ENCODE data around the gene BIRC6.

Gene BIRC6

DNA sequence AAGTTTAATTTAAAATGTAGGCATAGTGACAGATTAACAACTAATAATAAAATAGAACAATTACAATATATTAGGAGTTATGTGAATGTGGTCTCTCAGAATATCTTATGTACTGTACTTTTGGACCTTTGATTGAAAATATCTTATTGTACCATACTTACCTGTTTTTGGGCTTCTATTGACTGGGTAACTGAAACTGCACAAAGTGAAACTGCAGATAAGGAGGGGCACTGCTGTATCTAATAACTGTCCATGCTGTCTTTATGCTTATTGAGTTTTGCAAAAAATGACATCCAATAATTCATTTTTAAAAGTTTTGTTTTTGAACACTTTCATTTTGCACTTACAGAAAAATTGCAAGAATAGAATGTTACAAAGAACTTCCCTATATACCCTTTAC, 19.9 kb downstream of the BIRC6 start:
- no peak for DNase-seq (ENCODE audit: low read depth in 2 of 2)

GRCh38 chr2:32377928-32378327, 21.1 kb downstream of the BIRC6 start:
- DNase-seq (ENCODE audit: low read depth in 2 of 2): no peak

- DNase-seq (ENCODE audit: low read depth in 2 of 2): no peak
Observed at GRCh38 chr2:32379352-32379751, 22.5 kb downstream of the BIRC6 start.

DNA sequence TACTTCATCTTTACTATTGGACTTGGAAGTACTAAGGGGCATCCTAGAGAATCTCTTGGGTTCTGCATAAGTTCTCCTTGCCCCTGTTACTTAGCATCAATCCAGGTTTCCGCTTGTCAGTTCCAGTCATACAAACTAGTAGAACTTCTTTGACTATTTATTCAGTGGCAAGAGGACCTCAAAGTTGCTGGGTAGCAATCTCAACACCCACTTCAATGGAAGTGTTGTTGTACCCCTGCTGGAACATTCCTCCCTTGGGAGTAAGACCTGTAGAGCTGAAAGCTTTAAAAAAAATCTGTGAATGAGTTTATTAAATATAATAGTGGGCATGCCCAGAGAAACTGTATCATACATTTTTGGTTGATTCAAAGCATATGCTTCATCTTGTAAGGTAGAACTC, 27.0 kb downstream of the BIRC6 start:
- no peak for DNase-seq (ENCODE audit: low read depth in 2 of 2)

DNA sequence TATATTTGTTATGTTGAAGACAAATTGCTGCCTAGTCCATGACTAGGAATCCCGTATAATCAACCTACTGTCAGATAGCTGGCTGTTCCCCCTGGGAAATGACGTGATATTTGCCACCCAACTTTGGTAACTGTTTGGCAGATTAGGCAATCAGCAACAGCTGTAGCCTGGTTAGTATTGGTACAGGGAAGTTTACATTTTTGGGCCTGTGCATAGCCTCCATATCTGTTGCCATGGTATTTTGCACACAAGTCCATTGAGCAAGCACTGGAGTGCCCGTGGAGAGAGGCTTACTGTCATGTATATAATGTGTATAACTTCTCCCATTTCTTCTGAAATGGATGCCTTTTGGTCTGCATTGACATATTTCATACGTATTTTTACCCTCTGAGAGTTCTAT, 27.7 kb downstream of the BIRC6 start:
- no peak for DNase-seq (ENCODE audit: low read depth in 2 of 2)

- no peak for DNase-seq (ENCODE audit: low read depth in 2 of 2)
Observed at GRCh38 chr2:32386739-32387138, 29.9 kb downstream of the BIRC6 start.

DNA sequence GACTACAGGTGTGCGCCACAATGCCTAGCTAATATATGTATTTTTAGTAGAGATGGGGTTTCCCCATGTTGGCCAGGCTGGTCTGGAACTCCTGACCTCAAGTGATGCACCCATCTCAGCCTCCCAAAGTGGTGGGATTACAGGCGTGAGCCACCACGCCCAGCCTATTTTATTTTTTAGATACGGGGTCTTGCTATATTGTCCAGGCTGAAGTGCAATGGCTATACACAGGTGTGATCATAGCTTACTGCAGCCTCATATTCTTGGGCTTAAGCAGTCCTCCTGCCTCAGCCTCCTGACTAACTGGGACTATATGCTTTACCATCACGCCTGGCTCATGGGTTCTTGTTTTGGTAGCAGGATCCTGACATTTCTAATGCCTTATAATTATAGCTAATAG, 42.4 kb downstream of the BIRC6 start:
- DNase-seq (ENCODE audit: low read depth in 2 of 2): no peak

DNA sequence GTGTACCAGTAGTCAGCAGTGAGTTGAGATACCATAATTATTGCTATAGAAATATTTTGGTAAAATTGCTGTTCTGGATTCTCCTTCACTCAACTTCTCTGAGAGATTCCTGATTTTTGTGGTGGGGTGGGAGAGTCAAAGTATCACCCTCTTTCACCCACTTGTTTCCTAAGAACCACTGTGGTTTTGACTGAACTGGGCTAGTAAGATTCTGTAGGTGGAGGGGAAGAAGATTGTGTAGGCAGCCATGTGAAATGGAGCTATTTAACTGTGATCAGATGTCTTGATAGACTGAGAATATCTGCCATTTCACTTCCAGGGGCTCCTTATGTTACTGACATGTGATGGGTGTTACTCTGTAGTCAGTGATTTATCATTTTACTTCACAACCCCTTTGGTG, 45.3 kb downstream of the BIRC6 start:
- DNase-seq (ENCODE audit: low read depth in 2 of 2): no peak

GRCh38 chr2:32403782-32404181, 47.0 kb downstream of the BIRC6 start:
- no peak for DNase-seq (ENCODE audit: low read depth in 2 of 2)

- DNase-seq (ENCODE audit: low read depth in 2 of 2): no peak
Observed at GRCh38 chr2:32404691-32405090, 47.9 kb downstream of the BIRC6 start.

GRCh38 chr2:32416519-32416918, 59.7 kb downstream of the BIRC6 start:
- DNase-seq (ENCODE audit: low read depth in 2 of 2): no peak

DNA sequence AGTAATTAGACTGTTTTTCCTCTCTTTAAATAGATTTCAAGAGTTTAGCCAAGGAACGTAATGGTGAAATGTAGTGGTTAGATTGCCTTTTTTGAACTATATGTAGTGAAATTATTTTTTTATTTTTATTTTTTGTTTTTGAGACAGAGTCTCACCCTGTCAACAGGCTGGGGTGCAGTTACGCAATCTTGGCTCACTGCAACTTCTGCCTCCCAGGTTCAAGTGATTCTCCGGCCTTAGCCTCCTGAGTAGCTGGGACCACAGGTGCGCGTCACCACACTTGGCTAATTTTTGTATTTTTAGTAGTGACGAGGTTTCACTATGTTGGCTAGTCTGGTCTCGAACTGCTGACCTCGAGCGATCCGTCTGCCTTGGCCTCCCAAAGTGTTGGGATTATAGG, 60.8 kb downstream of the BIRC6 start:
- no peak for DNase-seq (ENCODE audit: low read depth in 2 of 2)

DNA sequence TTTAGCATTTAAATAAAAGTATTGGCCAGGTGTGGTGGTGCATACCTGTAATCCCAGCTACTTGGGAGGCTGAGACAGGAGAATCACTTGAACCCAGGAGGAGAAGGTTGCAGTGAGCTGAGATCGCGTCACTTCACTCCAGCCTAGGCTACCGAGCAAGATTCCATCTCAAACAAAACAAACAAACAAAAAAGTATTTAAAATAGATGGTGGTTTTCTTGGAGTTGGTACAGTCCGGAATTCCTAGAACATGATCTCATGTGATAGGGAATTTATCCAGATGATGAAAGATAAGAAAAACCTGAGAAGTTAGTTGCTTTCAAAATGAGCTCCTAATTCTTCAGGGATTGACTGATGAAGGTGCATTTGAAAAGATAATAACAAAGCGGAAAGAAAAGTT, 62.0 kb downstream of the BIRC6 start:
- DNase-seq (ENCODE audit: low read depth in 2 of 2): no peak

DNA sequence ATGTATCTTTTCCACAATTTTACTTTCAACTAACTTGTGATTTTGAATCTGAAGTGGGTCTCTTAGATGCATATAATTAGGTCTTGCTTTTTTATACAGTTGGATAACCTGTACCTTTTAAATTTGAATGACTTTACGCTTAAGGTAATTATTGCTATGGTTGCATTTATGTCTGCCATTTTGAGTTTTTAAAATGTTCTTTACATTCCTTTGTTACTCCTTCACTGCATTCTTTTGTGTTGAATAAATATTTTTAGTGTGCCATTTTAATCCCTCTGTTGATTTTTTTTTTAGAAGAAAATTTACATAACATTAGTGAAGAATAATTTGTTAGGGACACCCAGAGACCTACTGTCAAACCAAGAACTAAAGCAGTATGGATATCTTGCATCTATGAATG, 65.3 kb downstream of the BIRC6 start:
- no peak for DNase-seq (ENCODE audit: low read depth in 2 of 2)

- DNase-seq (ENCODE audit: low read depth in 2 of 2): no peak
Observed at GRCh38 chr2:32423536-32423935, 66.7 kb downstream of the BIRC6 start.

DNA sequence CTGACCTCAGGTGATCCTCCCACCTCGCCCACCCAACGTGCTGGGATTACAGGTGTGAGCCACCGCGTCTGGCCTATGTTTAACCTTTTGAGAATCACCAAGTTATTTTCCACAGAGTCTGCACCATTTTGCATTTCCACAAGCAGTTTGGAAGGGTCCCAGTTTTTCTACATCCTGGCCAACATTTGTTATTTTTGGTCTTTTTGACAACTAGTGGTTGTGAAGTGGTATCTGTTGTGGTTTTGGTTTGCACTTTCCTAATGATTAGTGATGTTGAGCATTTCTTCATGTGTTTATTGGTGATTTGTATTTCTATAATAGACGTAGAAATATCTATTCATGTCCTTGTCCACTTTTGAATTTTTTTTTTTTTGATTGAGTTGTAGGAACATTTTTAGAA, 67.9 kb downstream of the BIRC6 start:
- DNase-seq (ENCODE audit: low read depth in 2 of 2): no peak

DNA sequence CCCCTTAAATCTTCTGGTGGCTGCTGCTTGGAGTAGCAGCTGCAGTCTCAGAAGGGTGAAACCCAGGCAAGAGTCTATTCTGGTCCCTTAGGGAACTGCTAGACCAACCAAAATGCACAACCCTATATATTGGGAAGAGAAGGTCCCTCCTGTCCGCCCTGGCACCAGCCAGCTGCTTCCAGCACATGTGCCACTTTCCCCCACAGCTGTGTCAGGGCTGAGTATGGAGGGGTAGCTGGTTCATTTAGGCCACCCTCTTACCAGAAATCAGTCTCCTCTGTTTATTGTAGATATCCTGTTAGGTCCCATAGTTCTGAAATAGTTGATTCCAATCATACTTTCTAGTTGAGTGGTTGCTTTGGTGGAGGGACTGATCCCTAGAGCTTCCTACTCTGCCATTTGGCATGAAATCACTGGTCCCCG, 68.9 kb downstream of the BIRC6 start:
- DNase-seq (ENCODE audit: low read depth in 2 of 2): no peak

DNA sequence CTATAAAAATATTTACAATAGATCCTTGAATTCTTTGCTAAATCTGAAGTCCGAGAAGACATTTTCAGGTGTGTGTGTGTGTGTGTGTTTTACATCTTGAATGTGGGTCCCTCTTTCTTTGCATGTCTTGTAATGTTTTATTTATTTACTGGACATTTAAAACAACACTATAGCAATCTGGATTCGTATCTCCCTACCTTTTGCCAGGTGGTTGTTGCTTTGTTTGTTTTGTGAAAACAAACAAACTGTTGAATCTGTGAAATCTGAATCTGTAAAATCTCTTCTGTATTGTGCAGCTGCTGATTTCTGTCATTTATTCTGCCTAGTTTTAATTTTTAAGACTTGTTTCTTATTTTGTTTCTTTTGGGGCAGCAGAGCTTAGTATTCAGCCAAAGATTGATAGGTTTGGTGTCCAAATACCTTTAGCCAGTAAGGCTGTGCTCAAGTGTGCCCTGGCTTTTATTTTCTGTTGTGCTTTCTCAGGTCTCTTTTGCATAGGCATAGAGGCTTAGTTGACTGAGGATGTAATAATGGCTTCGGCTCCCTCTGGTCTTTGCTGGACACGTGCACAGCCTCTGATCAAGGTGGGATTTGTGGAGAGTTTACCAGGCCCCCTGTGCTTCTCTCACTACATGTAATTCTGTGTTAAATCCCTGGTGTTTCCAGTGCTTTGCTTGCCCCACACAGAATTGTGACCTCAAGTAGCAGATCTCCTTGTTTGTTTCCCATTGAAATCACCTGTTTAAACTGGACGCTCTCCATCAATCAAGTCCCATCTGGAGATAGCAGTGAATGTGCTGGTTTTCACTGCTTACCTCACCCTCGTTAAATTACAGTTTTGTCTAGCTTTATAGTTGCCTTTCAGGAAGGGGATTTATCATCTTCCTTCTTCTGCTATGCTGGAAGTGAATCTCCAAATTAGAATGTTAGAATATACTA, 71.1 kb downstream of the BIRC6 start:
- no peak for DNase-seq (ENCODE audit: low read depth in 2 of 2)

DNA sequence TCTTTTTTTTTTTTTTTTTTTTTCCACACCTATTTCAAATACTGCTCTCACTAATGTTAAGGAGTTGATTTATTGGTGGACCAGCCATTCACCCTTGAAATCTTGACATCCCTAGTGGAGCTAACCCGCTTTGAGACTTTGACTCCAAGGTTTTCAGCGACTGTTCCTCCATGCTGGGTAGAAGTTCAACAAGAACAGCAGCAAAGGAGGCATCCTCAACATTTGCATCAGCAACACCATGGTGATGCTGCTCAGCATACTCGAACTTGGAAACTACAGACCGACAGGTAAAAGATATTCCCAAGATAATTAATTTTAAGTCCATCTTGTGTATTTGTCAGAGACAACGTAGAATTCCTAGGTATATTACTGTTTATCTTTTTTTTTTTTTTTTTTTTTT, 74.0 kb downstream of the BIRC6 start:
- DNase-seq (ENCODE audit: low read depth in 2 of 2): no peak

DNA sequence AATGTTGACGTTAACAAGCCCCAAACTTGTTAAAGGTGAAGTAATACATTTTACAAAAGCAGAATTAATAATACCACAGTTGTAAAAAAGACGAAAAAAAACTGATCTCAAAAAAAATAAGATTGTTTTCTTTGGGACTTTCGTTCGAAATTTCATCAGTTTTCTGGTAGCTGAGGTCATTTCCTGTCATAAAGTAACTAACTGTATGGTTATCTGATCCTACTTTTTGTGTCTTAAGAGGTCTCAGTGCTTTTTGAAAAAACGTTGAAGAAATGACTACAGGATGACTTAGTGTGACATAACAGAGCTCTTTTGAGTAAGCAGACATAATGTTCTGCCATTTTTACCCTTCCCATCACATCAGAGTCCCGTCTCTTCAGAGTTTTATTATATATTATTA, 79.3 kb downstream of the BIRC6 start:
- no peak for DNase-seq (ENCODE audit: low read depth in 2 of 2)

DNA sequence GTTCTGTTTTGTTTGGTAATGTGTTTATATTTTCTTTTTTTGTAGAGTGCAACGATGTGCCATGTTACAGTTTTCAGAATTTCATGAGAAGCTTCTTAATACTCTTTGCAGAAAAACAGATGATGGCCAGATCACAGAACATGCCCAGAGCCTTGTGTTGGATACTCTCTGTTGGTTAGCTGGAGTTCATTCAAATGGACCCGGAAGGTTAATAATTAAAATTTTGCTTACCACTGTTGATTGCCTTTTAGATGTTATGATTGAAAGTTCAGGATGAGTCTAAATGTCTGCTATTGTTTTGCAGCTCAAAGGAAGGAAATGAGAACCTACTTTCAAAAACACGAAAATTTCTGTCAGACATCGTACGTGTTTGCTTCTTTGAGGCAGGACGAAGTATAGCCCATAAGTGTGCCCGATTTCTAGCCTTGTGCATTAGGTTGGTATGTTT, 85.2 kb downstream of the BIRC6 start:
- DNase-seq (ENCODE audit: low read depth in 2 of 2): no peak

GRCh38 chr2:32446369-32446768, 89.5 kb downstream of the BIRC6 start:
- DNase-seq (ENCODE audit: low read depth in 2 of 2): no peak

GRCh38 chr2:32450851-32451250, 94.0 kb downstream of the BIRC6 start:
- DNase-seq (ENCODE audit: low read depth in 2 of 2): no peak
